ENCODE data around the gene HBM.
A peak's percentile ranks its signal among the peaks of the same experiment; 100 is the strongest.
"Not testable (repeated sequence)": the region's sequence is repeated elsewhere in the genome, so short reads cannot be mapped to it uniquely, and the experiment has no call there.

HBM gene

DNA sequence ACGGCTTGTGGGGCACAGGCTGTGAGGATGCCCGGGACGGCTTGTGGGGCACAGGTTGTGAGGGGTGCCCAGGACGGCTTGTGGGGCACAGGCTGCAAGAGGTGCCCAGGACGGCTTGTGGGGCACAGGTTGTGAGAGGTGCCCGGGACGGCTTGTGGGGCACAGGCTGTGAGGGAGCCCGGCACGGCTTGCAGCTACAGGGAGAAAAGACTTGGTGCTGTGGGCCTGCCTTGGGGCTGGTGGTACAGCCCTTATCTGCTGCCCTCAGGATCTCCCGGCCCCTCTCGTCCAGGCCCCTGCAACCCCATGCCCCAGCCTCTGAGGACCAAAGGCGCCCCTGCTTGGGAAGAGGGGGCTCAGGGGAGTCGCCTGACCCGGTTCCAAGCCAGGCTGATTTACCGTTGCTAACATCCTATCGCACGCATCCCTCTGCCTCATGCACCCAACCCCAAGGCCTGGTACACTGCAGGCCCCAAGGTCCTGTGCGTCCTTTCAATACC, 5.0 kb upstream of the HBM start:
- peaks cover 90% of the 10 kb centered on the region for H3K27me3 Mint-ChIP-seq (ENCODE audit: low read depth, poor library complexity)
- no peaks in the 10 kb centered on the region for H3K36me3 Mint-ChIP-seq (ENCODE audit: low read depth)
- peaks cover 3% of the 10 kb centered on the region for H3K9me3 Mint-ChIP-seq
- no peaks in the 10 kb centered on the region for H3K4me1 Mint-ChIP-seq
- no peak for TF ChIP-seq CTCF (IDR thresholded peaks at IDR 0.05)
- no peak overlapping the region for H3K4me3 Mint-ChIP-seq
- no peak overlapping the region for H3K27ac Mint-ChIP-seq
- DNase-seq = no peak

- Mint-ChIP-seq H3K27ac (no peak overlapping the region), H3K4me1 (no peaks in the 10 kb centered on the region), H3K36me3 (ENCODE audit: low read depth) (no peaks in the 10 kb centered on the region), H3K27me3 (ENCODE audit: low read depth, poor library complexity) (peaks cover 90% of the 10 kb centered on the region), H3K4me3 (no peak overlapping the region), H3K9me3 (no peaks in the 10 kb centered on the region)
- DNase-seq = no peak
- no peak for TF ChIP-seq CTCF (IDR thresholded peaks at IDR 0.05)
Measured at GRCh38 chr16:162271-162991, 3.3 kb upstream of the HBM start.

- H3K36me3 Mint-ChIP-seq (ENCODE audit: low read depth); DNase-seq; H3K27ac Mint-ChIP-seq; H3K9me3 Mint-ChIP-seq; H3K4me3 Mint-ChIP-seq; H3K4me1 Mint-ChIP-seq: not testable (repeated sequence)
- peaks cover 90% of the 10 kb centered on the region for H3K27me3 Mint-ChIP-seq (ENCODE audit: low read depth, poor library complexity)
Measured at GRCh38 chr16:163139-163538, 2.6 kb upstream of the HBM start.

GRCh38 chr16:163696-164095, 2.1 kb upstream of the HBM start:
- not testable (repeated sequence) for H3K36me3 Mint-ChIP-seq (ENCODE audit: low read depth); H3K4me1 Mint-ChIP-seq; H3K9me3 Mint-ChIP-seq; DNase-seq; H3K27ac Mint-ChIP-seq; H3K4me3 Mint-ChIP-seq
- H3K27me3 Mint-ChIP-seq (ENCODE audit: low read depth, poor library complexity) = peaks cover 91% of the 10 kb centered on the region

DNA sequence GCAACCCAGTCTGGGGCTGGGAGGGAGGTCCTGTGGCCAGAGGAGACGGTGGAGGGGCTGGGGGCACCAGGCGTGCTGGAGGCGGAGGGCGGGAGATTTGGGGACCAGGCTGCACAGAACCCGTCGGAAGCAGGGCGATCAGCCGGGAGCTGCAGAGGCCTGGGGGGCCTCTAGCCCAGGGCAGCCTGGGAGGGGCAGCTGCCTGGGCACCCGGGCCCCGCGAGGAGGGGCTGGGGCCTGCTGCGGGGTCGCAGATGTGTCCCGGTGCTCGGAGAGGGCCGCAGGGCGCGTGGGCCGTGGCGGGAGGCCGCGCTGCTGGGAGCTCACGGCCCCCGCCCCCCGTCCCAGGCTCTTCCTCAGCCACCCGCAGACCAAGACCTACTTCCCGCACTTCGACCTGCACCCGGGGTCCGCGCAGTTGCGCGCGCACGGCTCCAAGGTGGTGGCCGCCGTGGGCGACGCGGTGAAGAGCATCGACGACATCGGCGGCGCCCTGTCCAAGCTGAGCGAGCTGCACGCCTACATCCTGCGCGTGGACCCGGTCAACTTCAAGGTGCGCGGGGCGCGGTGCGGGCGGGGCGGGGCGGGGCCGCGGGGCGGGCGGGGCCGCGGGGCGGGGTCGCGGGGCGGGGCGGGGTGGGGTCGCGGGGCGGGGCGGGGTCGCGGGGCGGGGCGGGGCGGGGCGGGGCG, 1.5 kb upstream of the HBM start:
- H3K9me3 Mint-ChIP-seq; H3K27ac Mint-ChIP-seq; DNase-seq; H3K4me1 Mint-ChIP-seq; H3K4me3 Mint-ChIP-seq; H3K36me3 Mint-ChIP-seq (ENCODE audit: low read depth): not testable (repeated sequence)
- H3K27me3 Mint-ChIP-seq (ENCODE audit: low read depth, poor library complexity) = peaks cover 91% of the 10 kb centered on the region

GRCh38 chr16:164827-165538, 795 bp upstream of the HBM start:
- Mint-ChIP-seq H3K9me3 (no peaks in the 10 kb centered on the region), H3K4me1 (no peaks in the 10 kb centered on the region), H3K27me3 (ENCODE audit: low read depth, poor library complexity) (peaks cover 91% of the 10 kb centered on the region), H3K27ac (no peak overlapping the region), H3K4me3 (peak overlapping the region; percentile 20), H3K36me3 (ENCODE audit: low read depth) (no peaks in the 10 kb centered on the region)
- TF ChIP-seq CTCF (IDR thresholded peaks at IDR 0.05) = no peak
- DNase-seq = no peak

DNA sequence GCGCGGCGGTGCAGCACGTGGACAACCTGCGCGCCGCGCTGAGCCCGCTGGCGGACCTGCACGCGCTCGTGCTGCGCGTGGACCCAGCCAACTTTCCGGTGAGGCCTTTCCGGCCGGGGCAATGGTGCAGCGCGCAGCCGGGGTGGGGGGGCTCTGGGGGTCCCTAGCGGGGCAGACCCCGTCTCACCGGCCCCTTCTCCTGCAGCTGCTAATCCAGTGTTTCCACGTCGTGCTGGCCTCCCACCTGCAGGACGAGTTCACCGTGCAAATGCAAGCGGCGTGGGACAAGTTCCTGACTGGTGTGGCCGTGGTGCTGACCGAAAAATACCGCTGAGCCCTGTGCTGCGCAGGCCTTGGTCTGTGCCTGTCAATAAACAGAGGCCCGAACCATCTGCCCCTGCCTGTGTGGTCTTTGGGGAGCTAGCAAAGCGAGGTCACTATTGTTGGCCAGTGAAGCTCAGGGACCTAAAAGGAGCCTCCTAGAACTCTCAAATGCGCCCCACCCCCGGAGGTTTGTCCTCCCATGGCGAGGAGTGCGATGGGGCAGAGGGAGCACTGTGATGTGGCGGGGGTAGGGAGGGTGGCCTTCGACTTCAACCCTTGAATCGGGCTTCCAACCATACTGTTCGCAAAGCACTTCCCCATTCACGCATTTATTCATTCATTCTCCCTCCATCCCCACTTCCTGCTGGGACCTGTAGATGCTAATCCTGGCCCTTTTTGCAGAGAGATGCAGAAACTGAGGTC, 770 bp downstream of the HBM start:
- Mint-ChIP-seq H3K4me3 (no peak overlapping the region), H3K27me3 (ENCODE audit: low read depth, poor library complexity) (peaks cover 91% of the 10 kb centered on the region)
- no peak for DNase-seq

More for the DNA sequence above, 770 bp downstream of the HBM start:
- H3K4me1 Mint-ChIP-seq = no peaks in the 10 kb centered on the region
- no peak overlapping the region for H3K27ac Mint-ChIP-seq
- no peaks in the 10 kb centered on the region for H3K9me3 Mint-ChIP-seq
- no peaks in the 10 kb centered on the region for H3K36me3 Mint-ChIP-seq (ENCODE audit: low read depth)
- no peak for TF ChIP-seq CTCF (IDR thresholded peaks at IDR 0.05)
